Amniotic stem cell (primary cell): ENCODE results near the gene ZCCHC3.
"Not testable (repeated sequence)": the region's sequence is repeated elsewhere in the genome, so short reads cannot be mapped to it uniquely, and the experiment has no call there.

Source experiments
- DNase-seq: peaks from one replicate; lab custom pipeline; 2025; lab: John Stamatoyannopoulos, UW

Gene ZCCHC3

DNA sequence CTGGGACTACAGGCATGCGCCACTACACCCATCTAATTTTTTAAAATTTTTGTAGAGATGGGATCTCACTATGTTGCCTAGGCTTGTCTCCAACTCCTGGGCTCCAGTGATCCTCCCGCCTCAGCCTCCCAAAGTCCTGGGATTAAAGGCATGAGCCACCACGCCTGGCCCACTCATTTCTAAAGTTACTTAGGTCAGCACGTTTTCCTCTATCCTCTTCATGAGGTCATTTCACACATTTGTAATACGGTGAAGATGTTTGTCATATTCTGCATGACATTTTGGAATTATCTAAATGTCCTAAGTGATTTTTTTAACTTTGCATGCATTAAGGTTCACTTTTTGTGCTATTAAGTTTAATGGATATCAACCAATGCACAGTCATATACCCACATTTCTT is 16.0 kb downstream of the ZCCHC3 start:
- DNase-seq, result no peak

- no peak for DNase-seq
These were observed 16.6 kb downstream of the ZCCHC3 start for GRCh38 chr20:313948-314347.

GRCh38 chr20:316316-317068 is 19.1 kb downstream of the ZCCHC3 start:
- DNase-seq, result no peak

- peak; percentile 43 for DNase-seq
These were observed 27.0 kb downstream of the ZCCHC3 start for GRCh38 chr20:324177-325044.

- peak; percentile 84 for DNase-seq
These were observed 27.9 kb downstream of the ZCCHC3 start, which contains the start of gene SOX12 for GRCh38 chr20:325045-325888. Gene SOX12 (plus strand): TSS chr20:325552. CDS start chr20:325925, 373 bp downstream.

DNA sequence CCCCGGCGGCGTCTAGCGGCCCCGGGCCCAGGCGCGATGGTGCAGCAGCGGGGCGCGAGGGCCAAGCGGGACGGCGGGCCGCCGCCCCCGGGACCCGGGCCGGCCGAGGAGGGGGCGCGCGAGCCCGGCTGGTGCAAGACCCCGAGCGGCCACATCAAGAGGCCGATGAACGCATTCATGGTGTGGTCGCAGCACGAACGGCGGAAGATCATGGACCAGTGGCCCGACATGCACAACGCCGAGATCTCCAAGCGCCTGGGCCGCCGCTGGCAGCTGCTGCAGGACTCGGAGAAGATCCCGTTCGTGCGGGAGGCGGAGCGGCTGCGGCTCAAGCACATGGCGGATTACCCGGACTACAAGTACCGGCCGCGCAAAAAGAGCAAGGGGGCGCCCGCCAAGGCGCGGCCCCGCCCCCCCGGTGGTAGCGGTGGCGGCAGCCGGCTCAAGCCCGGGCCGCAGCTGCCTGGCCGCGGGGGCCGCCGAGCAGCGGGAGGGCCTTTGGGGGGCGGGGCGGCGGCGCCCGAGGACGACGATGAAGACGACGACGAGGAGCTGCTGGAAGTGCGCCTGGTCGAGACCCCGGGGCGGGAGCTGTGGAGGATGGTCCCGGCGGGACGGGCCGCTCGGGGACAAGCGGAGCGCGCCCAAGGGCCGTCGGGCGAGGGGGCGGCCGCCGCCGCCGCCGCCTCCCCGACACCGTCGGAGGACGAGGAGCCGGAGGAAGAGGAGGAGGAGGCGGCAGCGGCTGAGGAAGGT is 28.7 kb downstream of the ZCCHC3 start:
- DNase-seq, result no peak

DNA sequence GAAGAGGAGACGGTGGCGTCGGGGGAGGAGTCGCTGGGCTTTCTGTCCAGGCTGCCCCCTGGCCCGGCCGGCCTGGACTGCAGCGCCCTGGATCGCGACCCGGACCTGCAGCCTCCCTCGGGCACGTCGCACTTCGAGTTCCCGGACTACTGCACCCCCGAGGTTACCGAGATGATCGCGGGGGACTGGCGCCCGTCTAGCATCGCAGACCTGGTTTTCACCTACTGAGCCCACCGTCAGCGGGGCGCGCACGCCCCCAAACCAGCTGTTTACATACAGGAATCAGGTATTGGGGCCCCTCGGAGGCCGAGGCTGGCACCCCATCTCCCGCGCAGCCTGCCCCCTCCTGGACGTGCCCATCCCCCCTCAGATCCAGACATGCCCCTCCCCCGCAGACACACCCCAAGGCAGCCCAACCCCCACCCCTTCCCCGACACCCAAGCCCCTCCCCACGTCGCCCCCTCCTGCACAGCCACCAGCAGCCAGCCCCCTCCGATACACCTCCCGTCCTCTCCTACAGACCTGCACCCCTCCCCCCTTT is 29.3 kb downstream of the ZCCHC3 start:
- no peak for DNase-seq

- DNase-seq, result peak; percentile 90
These were observed 30.0 kb downstream of the ZCCHC3 start for GRCh38 chr20:327186-328026.

DNA sequence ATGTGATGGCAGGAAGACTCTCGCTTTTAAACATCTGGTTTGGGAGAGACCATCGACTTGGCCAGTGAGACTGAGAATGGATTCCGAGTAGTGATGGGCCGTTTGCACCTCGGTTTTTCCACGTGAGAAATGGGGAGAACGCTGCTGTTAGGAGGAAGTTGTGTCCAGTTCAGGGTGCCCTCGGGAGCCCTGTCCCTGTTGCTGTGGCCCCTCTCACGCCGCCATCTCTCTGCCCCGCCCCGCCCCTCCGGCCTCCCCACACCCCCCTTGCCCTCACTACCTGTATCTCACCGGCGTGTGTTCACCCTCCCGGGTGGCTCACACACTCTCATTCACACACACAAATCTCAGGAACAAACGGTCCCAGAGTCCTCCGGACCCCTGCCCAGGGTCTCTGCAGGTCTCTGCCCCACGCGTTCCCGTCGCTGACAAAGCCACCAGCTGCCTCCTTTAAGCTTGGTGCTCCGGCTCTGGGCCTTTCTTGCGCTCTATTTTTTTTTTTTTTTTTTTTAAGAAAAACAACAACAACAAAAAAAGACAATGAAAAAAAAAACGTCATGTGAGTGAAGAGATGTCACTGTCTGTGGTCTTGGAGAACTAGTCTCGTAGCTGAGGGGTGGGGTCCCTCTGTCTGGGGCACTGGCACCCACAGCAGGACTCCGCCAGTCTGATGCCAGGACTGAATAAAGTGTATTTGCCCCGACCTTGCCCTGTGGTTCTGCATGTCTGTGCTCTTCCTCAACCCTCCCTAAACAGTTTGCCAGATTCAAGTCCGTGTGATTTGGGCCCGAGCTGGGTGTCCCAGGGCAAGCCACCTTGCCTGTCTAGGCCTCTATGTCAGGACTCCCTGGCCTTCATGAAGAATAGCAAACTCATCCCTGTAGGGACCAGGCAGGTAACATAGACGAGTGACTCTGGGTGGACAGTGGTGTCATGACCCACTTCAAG is 30.9 kb downstream of the ZCCHC3 start:
- no peak for DNase-seq

- no peak for DNase-seq
These were observed 31.8 kb downstream of the ZCCHC3 start for GRCh38 chr20:328975-329695.

- DNase-seq, result no peak
These were observed 32.5 kb downstream of the ZCCHC3 start for GRCh38 chr20:329851-330232.

- peak; percentile 30 for DNase-seq
These were observed 33.1 kb downstream of the ZCCHC3 start for GRCh38 chr20:330233-331149.

- DNase-seq, result no peak
These were observed 37.2 kb downstream of the ZCCHC3 start for GRCh38 chr20:334578-334977.

GRCh38 chr20:336040-336439 is 38.7 kb downstream of the ZCCHC3 start:
- DNase-seq, result not testable (repeated sequence)

DNA sequence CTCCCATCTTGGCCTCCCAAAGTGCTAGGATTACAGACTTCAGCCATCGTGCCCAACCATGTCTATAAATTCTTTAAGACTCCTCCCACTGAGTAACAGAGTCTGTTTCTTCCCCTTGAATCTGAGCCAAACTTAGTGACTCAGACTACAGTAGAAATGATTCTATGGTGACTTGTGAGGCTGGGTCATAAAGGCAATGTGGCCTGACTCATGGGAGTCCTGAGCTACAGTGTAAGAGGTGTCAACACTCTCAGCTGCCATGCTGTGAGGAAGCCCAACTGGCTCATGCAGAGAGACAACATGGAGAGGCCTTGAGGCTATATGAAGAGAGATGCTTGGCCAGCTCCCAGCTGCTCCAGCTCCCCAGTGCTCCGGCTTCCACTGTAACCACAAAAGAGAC is 44.3 kb downstream of the ZCCHC3 start:
- no peak for DNase-seq

GRCh38 chr20:343107-343506 is 45.7 kb downstream of the ZCCHC3 start:
- no peak for DNase-seq

GRCh38 chr20:346033-346639 is 48.8 kb downstream of the ZCCHC3 start:
- DNase-seq, result no peak
